ENCODE data around the gene CNPY2.
A peak's percentile ranks its signal among the peaks of the same experiment; 100 is the strongest.
"Not testable (repeated sequence)": the region's sequence is repeated elsewhere in the genome, so short reads cannot be mapped to it uniquely, and the experiment has no call there.

Gene CNPY2

GRCh38 chr12:56333679-56334489 lies 18.1 kb upstream of the CNPY2 start, which contains the start of gene PAN2:
PAN2 (minus strand) TSS chr12:56334000; CDS start chr12:56333094, 906 bp downstream.
- peak within 1 kb of the TSS; percentile 96 for H3K27ac ChIP-seq (ENCODE audit: insufficient read depth, low read length, poor library complexity, severe bottlenecking)
- H3K4me1 ChIP-seq (ENCODE audit: control insufficient read depth, insufficient read depth, low read length, poor library complexity, severe bottlenecking) = peaks cover 28% of the 10 kb centered on the region
- H3K4me3 ChIP-seq (ENCODE audit: insufficient read depth, low read depth, low read length, poor library complexity, severe bottlenecking) = peak within 1 kb of the TSS; percentile 54
- no peaks in the 10 kb centered on the region for H3K36me3 ChIP-seq (ENCODE audit: control insufficient read depth, insufficient read depth, low read length)
- no peaks in the 10 kb centered on the region for H3K9me3 ChIP-seq (ENCODE audit: control insufficient read depth, low read length)
- DNase-seq = peak; percentile 90 to 92 (median 90)
- no peaks in the 10 kb centered on the region for H3K27me3 ChIP-seq (replicated peaks; ENCODE audit: control insufficient read depth, insufficient read depth, low read length, poor library complexity, severe bottlenecking)

DNA sequence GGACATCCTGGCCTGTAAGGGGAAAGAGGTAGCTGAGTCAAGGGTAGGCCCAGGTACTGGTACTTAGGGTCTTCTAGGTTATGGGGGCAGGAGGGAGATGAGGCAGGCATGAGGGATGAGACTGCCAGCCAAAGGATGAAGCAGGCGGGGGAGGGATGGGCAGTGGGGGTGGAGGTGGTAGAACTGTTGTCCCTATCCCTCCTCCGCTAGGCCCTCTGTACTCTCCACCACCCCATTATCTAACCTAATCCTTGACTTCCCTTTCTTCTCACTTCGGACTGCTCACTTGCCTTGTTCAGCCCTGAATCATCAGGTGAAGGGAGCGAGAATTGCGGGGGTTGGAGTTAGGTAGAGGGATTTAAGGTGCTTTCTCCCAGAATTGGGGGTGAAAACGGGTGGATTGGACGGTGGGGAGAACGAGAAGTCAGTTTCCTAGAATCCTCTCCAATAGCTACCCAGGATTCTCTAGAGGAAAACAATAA lies 17.4 kb upstream of the CNPY2 start:
- Histone ChIP-seq H3K36me3 (ENCODE audit: control insufficient read depth, insufficient read depth, low read length) (peaks cover 5% of the 10 kb centered on the region), H3K4me3 (ENCODE audit: insufficient read depth, low read depth, low read length, poor library complexity, severe bottlenecking) (peak overlapping the region; percentile 54), H3K27ac (ENCODE audit: insufficient read depth, low read length, poor library complexity, severe bottlenecking) (peak overlapping the region; percentile 96), H3K4me1 (ENCODE audit: control insufficient read depth, insufficient read depth, low read length, poor library complexity, severe bottlenecking) (peaks cover 24% of the 10 kb centered on the region), H3K27me3 (replicated peaks; ENCODE audit: control insufficient read depth, insufficient read depth, low read length, poor library complexity, severe bottlenecking) (no peaks in the 10 kb centered on the region), H3K9me3 (ENCODE audit: control insufficient read depth, low read length) (no peaks in the 10 kb centered on the region)
- DNase-seq = no peak

- peak overlapping the region; percentile 54 for H3K4me3 ChIP-seq (ENCODE audit: insufficient read depth, low read depth, low read length, poor library complexity, severe bottlenecking)
- peak overlapping the region; percentile 96 for H3K27ac ChIP-seq (ENCODE audit: insufficient read depth, low read length, poor library complexity, severe bottlenecking)
- peaks cover 19% of the 10 kb centered on the region for H3K4me1 ChIP-seq (ENCODE audit: control insufficient read depth, insufficient read depth, low read length, poor library complexity, severe bottlenecking)
- no peaks in the 10 kb centered on the region for H3K9me3 ChIP-seq (ENCODE audit: control insufficient read depth, low read length)
- no peak for DNase-seq
- no peaks in the 10 kb centered on the region for H3K27me3 ChIP-seq (replicated peaks; ENCODE audit: control insufficient read depth, insufficient read depth, low read length, poor library complexity, severe bottlenecking)
- H3K36me3 ChIP-seq (ENCODE audit: control insufficient read depth, insufficient read depth, low read length) = peaks cover 6% of the 10 kb centered on the region
These were observed 16.9 kb upstream of the CNPY2 start for GRCh38 chr12:56332512-56333196.

GRCh38 chr12:56330936-56331490 lies 15.2 kb upstream of the CNPY2 start:
- no peaks in the 10 kb centered on the region for H3K9me3 ChIP-seq (ENCODE audit: control insufficient read depth, low read length)
- no peak overlapping the region for H3K27ac ChIP-seq (ENCODE audit: insufficient read depth, low read length, poor library complexity, severe bottlenecking)
- H3K27me3 ChIP-seq (replicated peaks; ENCODE audit: control insufficient read depth, insufficient read depth, low read length, poor library complexity, severe bottlenecking) = no peaks in the 10 kb centered on the region

DNA sequence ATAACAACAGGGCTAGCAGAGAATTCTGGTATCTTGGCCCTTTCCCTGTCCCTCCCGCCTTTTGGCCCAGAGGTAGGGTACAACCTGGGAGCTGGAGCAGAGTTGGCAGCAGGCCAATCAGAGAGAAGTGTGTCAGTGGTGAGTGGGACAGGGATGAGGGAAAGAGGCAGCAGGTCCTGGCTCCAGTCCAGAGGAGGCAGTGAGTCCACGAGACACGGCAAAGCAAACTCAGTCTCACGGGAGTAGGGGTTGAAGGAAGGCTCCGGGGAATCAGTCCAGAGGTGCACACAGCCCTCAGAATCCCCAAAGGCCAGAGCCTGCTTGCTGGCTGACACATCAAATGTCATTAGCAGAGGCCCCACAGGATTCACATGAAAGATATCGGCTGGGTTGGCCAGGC lies 10.7 kb upstream of the CNPY2 start:
- H3K4me3 ChIP-seq (ENCODE audit: insufficient read depth, low read depth, low read length, poor library complexity, severe bottlenecking) = no peak overlapping the region
- no peaks in the 10 kb centered on the region for H3K27me3 ChIP-seq (replicated peaks; ENCODE audit: control insufficient read depth, insufficient read depth, low read length, poor library complexity, severe bottlenecking)
- no peak overlapping the region for H3K27ac ChIP-seq (ENCODE audit: insufficient read depth, low read length, poor library complexity, severe bottlenecking)
- H3K36me3 ChIP-seq (ENCODE audit: control insufficient read depth, insufficient read depth, low read length) = peaks cover 50% of the 10 kb centered on the region
- H3K4me1 ChIP-seq (ENCODE audit: control insufficient read depth, insufficient read depth, low read length, poor library complexity, severe bottlenecking) = no peaks in the 10 kb centered on the region
- no peaks in the 10 kb centered on the region for H3K9me3 ChIP-seq (ENCODE audit: control insufficient read depth, low read length)
- DNase-seq = no peak

More at GRCh38 chr12:56330936-56331490, 15.2 kb upstream of the CNPY2 start:
- DNase-seq = no peak
- Histone ChIP-seq H3K36me3 (ENCODE audit: control insufficient read depth, insufficient read depth, low read length) (peaks cover 18% of the 10 kb centered on the region), H3K4me1 (ENCODE audit: control insufficient read depth, insufficient read depth, low read length, poor library complexity, severe bottlenecking) (peaks cover 19% of the 10 kb centered on the region), H3K4me3 (ENCODE audit: insufficient read depth, low read depth, low read length, poor library complexity, severe bottlenecking) (no peak overlapping the region)

DNA sequence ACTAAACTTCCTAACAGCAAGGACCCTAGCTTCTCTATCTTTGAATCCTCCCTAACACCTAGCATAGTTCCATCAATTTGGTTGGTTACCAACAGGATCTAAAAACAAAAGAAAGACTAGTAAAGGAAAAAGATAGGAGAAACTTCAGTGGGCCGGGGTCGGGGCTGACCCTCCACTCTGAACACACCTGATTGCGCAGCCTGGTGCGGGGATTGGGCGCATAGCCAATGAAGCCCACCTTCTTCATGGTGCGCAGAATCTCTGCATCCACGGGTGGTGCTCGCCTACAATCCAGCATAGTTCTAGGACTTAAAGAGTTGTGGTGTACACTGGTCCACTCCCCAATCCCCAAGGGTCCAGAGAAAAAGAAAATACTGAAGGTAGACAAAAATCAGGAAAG lies 10.3 kb upstream of the CNPY2 start:
- no peak for DNase-seq
- Histone ChIP-seq H3K36me3 (ENCODE audit: control insufficient read depth, insufficient read depth, low read length) (peaks cover 50% of the 10 kb centered on the region), H3K4me1 (ENCODE audit: control insufficient read depth, insufficient read depth, low read length, poor library complexity, severe bottlenecking) (no peaks in the 10 kb centered on the region), H3K9me3 (ENCODE audit: control insufficient read depth, low read length) (no peaks in the 10 kb centered on the region), H3K27me3 (replicated peaks; ENCODE audit: control insufficient read depth, insufficient read depth, low read length, poor library complexity, severe bottlenecking) (no peaks in the 10 kb centered on the region), H3K4me3 (ENCODE audit: insufficient read depth, low read depth, low read length, poor library complexity, severe bottlenecking) (no peak overlapping the region), H3K27ac (ENCODE audit: insufficient read depth, low read length, poor library complexity, severe bottlenecking) (no peak overlapping the region)

DNA sequence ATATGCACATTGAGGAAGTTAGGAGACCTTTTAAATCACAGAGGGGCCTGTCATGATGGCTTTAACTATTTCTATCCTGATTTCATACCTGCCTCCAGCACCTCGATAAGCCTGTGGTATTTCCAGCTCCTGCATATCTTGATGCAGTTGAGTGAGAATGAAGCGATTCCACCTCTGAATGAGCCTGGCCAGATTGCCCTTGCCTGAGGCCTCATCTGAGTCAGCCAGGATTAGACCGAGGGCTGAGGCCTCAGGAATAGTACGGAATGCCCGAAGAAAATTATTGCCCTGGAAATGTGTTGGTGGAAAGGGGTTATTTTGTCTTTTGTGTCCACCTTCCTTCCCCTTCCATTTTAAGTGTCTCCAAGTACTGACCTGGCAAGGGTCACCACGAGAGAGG lies 8.4 kb upstream of the CNPY2 start:
- Histone ChIP-seq H3K27me3 (replicated peaks; ENCODE audit: control insufficient read depth, insufficient read depth, low read length, poor library complexity, severe bottlenecking) (no peaks in the 10 kb centered on the region), H3K9me3 (ENCODE audit: control insufficient read depth, low read length) (no peaks in the 10 kb centered on the region), H3K4me1 (ENCODE audit: control insufficient read depth, insufficient read depth, low read length, poor library complexity, severe bottlenecking) (no peaks in the 10 kb centered on the region), H3K27ac (ENCODE audit: insufficient read depth, low read length, poor library complexity, severe bottlenecking) (no peak overlapping the region), H3K36me3 (ENCODE audit: control insufficient read depth, insufficient read depth, low read length) (peaks cover 58% of the 10 kb centered on the region), H3K4me3 (ENCODE audit: insufficient read depth, low read depth, low read length, poor library complexity, severe bottlenecking) (no peak overlapping the region)
- DNase-seq = no peak

DNA sequence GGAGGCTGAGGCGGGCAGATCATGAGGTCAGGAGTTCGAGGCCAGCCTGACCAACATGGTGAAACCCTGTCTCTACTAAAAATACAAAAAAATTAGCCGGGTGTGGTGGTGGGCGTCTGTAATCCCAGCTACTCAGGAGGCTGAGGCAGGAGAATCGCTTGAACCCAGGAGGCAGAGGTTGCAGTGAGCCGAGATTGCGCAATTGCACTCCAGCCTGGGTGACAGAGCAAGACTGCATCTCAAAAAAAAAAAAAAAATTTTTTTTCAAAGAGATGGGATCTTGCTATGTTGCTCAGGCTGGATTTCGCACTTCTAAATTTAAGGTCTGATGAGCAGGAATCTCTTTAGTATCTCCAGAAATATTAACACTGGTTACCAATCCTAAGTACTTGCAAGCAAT lies 5.8 kb upstream of the CNPY2 start:
- DNase-seq; H3K4me3 ChIP-seq (ENCODE audit: insufficient read depth, low read depth, low read length, poor library complexity, severe bottlenecking); H3K4me1 ChIP-seq (ENCODE audit: control insufficient read depth, insufficient read depth, low read length, poor library complexity, severe bottlenecking); H3K27me3 ChIP-seq (replicated peaks; ENCODE audit: control insufficient read depth, insufficient read depth, low read length, poor library complexity, severe bottlenecking); H3K27ac ChIP-seq (ENCODE audit: insufficient read depth, low read length, poor library complexity, severe bottlenecking); H3K9me3 ChIP-seq (ENCODE audit: control insufficient read depth, low read length): not testable (repeated sequence)
- peaks cover 42% of the 10 kb centered on the region for H3K36me3 ChIP-seq (ENCODE audit: control insufficient read depth, insufficient read depth, low read length)

DNA sequence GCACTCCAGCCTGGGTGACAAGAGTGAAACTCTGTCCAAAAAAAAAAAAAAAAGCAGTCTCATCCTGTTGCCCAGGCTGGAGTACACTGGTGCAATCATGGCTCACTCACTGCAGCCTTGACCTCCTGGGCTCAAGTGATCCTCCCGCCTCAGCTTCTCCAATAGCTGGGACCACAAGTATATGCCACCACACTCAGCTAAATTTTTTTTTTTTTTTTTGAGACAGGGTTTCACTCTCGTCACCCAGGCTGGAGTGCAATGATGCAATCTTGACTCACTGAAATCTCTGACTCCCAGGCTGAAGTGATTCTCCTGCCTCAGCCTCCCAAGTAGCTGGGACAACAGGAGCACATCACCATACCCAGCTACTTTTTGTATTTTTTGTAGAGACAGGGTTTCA lies 5.2 kb upstream of the CNPY2 start:
- Histone ChIP-seq H3K27me3 (replicated peaks; ENCODE audit: control insufficient read depth, insufficient read depth, low read length, poor library complexity, severe bottlenecking) (no peaks in the 10 kb centered on the region), H3K4me3 (ENCODE audit: insufficient read depth, low read depth, low read length, poor library complexity, severe bottlenecking) (no peak overlapping the region), H3K36me3 (ENCODE audit: control insufficient read depth, insufficient read depth, low read length) (peaks cover 40% of the 10 kb centered on the region), H3K9me3 (ENCODE audit: control insufficient read depth, low read length) (no peaks in the 10 kb centered on the region), H3K4me1 (ENCODE audit: control insufficient read depth, insufficient read depth, low read length, poor library complexity, severe bottlenecking) (peaks cover 5% of the 10 kb centered on the region), H3K27ac (ENCODE audit: insufficient read depth, low read length, poor library complexity, severe bottlenecking) (no peak overlapping the region)
- no peak for DNase-seq

- no peaks in the 10 kb centered on the region for H3K27me3 ChIP-seq (replicated peaks; ENCODE audit: control insufficient read depth, insufficient read depth, low read length, poor library complexity, severe bottlenecking)
- no peak overlapping the region for H3K27ac ChIP-seq (ENCODE audit: insufficient read depth, low read length, poor library complexity, severe bottlenecking)
- no peak overlapping the region for H3K4me3 ChIP-seq (ENCODE audit: insufficient read depth, low read depth, low read length, poor library complexity, severe bottlenecking)
- H3K36me3 ChIP-seq (ENCODE audit: control insufficient read depth, insufficient read depth, low read length) = peaks cover 11% of the 10 kb centered on the region
- no peaks in the 10 kb centered on the region for H3K9me3 ChIP-seq (ENCODE audit: control insufficient read depth, low read length)
- peaks cover 14% of the 10 kb centered on the region for H3K4me1 ChIP-seq (ENCODE audit: control insufficient read depth, insufficient read depth, low read length, poor library complexity, severe bottlenecking)
- DNase-seq = no peak
These were observed 1.9 kb upstream of the CNPY2 start for GRCh38 chr12:56317675-56318074.

Measured in effector memory CD4-positive, alpha-beta T cell (primary cell).